H9 (cell line): ENCODE measurements around the gene FAM13C. TPM values are rescaled to one million over a fixed set of nuclear protein-coding genes. Genes with fewer than 3 reads are reported as not detected.

Experiments
- DNase-seq: peaks from one replicate; pipeline ENCODE4 v3.0.0-alpha.2; 2017
- H2AFZ ChIP-seq: one replicate; pipeline ENCODE4 v1.6.1; 2013; ENCODE audit warnings: mild to moderate bottlenecking, low read length, control low read depth, moderate library complexity
- H2AK5ac ChIP-seq: 2 replicates; pipeline ENCODE4 v1.6.1; 2013; ENCODE audit warnings: low read length, control low read depth, mixed read lengths; ENCODE audit not compliant: insufficient read length
- H2BK120ac ChIP-seq: one replicate; pipeline ENCODE4 v1.6.1; 2013; ENCODE audit warnings: low read depth, mild to moderate bottlenecking, low read length, control low read depth, inconsistent platforms; ENCODE audit not compliant: poor library complexity, severe bottlenecking
- H2BK12ac ChIP-seq: 2 replicates; pipeline ENCODE4 v1.6.1; 2013; ENCODE audit warnings: low read length, control low read depth, mixed read lengths, low read depth; ENCODE audit not compliant: insufficient read length
- H2BK15ac ChIP-seq: 2 replicates; pipeline ENCODE4 v1.6.1; 2013; ENCODE audit warnings: low read depth, low read length, control low read depth
- H2BK20ac ChIP-seq: one replicate; pipeline ENCODE4 v1.6.1; 2013; ENCODE audit warnings: low read depth, mild to moderate bottlenecking, low read length, control low read depth, inconsistent platforms; ENCODE audit not compliant: poor library complexity, severe bottlenecking
- H2BK5ac ChIP-seq: 2 replicates; pipeline ENCODE4 v1.6.1; 2013; ENCODE audit warnings: low read length, control low read depth, mixed read lengths; ENCODE audit not compliant: insufficient read length
- H3K14ac ChIP-seq: 2 replicates; pipeline ENCODE4 v1.6.1; 2013; ENCODE audit warnings: low read length, control low read depth; ENCODE audit not compliant: insufficient read depth
- H3K18ac ChIP-seq: 2 replicates; pipeline ENCODE4 v1.6.1; 2013; ENCODE audit warnings: low read depth, mild to moderate bottlenecking, mixed read lengths, low read length, control low read depth; ENCODE audit not compliant: insufficient read length
- H3K23ac ChIP-seq: 2 replicates; pipeline ENCODE4 v1.6.1; 2013; ENCODE audit warnings: low read length, control low read depth, mixed read lengths, low read depth; ENCODE audit not compliant: insufficient read length
- H3K23me2 ChIP-seq: 2 replicates; pipeline ENCODE4 v1.6.1; 2013; ENCODE audit warnings: low read depth, mild to moderate bottlenecking, mixed read lengths, low read length, control low read depth; ENCODE audit not compliant: insufficient read length, poor library complexity, severe bottlenecking
- H3K27ac ChIP-seq: 2 replicates; pipeline ENCODE4 v1.5.1; 2013; ENCODE audit warnings: low read length, control low read depth, mixed read lengths, low read depth; ENCODE audit not compliant: insufficient read length
- H3K27me3 ChIP-seq: 2 replicates; pipeline ENCODE4 v1.6.1; 2013; ENCODE audit warnings: low read length, control low read depth, inconsistent platforms; ENCODE audit not compliant: insufficient read depth
- H3K4ac ChIP-seq: 2 replicates; pipeline ENCODE4 v1.6.1; 2013; ENCODE audit warnings: low read depth, mild to moderate bottlenecking, control low read depth, inconsistent platforms, low read length, moderate library complexity
- H3K4me1 ChIP-seq: 2 replicates; pipeline ENCODE4 v1.6.1; 2013; ENCODE audit warnings: low read length, control low read depth, inconsistent platforms; ENCODE audit not compliant: insufficient read depth
- H3K4me2 ChIP-seq: 2 replicates; pipeline ENCODE4 v1.6.1; 2013; ENCODE audit warnings: low read length, control low read depth, mixed read lengths; ENCODE audit not compliant: insufficient read length, insufficient read depth
- H3K56ac ChIP-seq: 2 replicates; pipeline ENCODE4 v1.6.1; 2013; ENCODE audit warnings: low read depth, mild to moderate bottlenecking, mixed read lengths, low read length, control low read depth; ENCODE audit not compliant: insufficient read length
- H3K79me1 ChIP-seq: 2 replicates; pipeline ENCODE4 v1.6.1; 2013; ENCODE audit warnings: low read depth, mild to moderate bottlenecking, moderate library complexity, low read length, control low read depth, inconsistent platforms; ENCODE audit not compliant: insufficient read depth, poor library complexity, severe bottlenecking
- H3K79me2 ChIP-seq: 2 replicates; pipeline ENCODE4 v1.6.1; 2013; ENCODE audit warnings: low read length, control low read depth, inconsistent platforms; ENCODE audit not compliant: insufficient read depth
- H3K9ac ChIP-seq: 2 replicates; pipeline ENCODE4 v1.6.1; 2013; ENCODE audit warnings: low read length, control low read depth, mixed read lengths; ENCODE audit not compliant: insufficient read length; ENCODE audit errors: extremely low read depth
- H3K9me3 ChIP-seq: one replicate; pipeline ENCODE4 v1.6.1; 2013; ENCODE audit warnings: low read depth, low read length, inconsistent platforms; ENCODE audit not compliant: control insufficient read depth
- H3T11ph ChIP-seq: one replicate; pipeline ENCODE4 v1.6.1; 2013; ENCODE audit warnings: mild to moderate bottlenecking, low read length, control low read depth, inconsistent platforms
- H4K20me1 ChIP-seq: one replicate; pipeline ENCODE4 v1.6.1; 2013; ENCODE audit not compliant: control insufficient read depth, insufficient read length, insufficient read depth
- H4K5ac ChIP-seq: 2 replicates; pipeline ENCODE4 v1.6.1; 2013; ENCODE audit warnings: low read depth, mild to moderate bottlenecking, mixed read lengths, low read length, control low read depth; ENCODE audit not compliant: insufficient read length
- H4K8ac ChIP-seq: replicated peaks from 2 replicates; pipeline ENCODE4 v1.6.1; 2013; ENCODE audit warnings: low read length, control low read depth, mixed read lengths, low read depth; ENCODE audit not compliant: insufficient read length
- H4K91ac ChIP-seq: 2 replicates; pipeline ENCODE4 v1.6.1; 2013; ENCODE audit warnings: low read depth, mild to moderate bottlenecking, moderate library complexity, mixed read lengths, low read length, control low read depth; ENCODE audit not compliant: insufficient read length
- H3K27ac Mint-ChIP-seq, 3 experiments: 2 replicates in 2 of 3; 3 replicates in 1 of 3; pipeline ENCODE4 v1.8.0; 2020 to 2021; ENCODE audit warnings: mixed read lengths in 3 of 3, mild to moderate bottlenecking in 1 of 3, moderate library complexity in 1 of 3
- H3K27me3 Mint-ChIP-seq: 2 replicates; pipeline ENCODE4 v1.8.0; 2021; ENCODE audit warnings: low read depth, mild to moderate bottlenecking, moderate library complexity, mixed read lengths
- H3K36me3 Mint-ChIP-seq, 3 experiments: 2 replicates in 2 of 3; 3 replicates in 1 of 3; pipeline ENCODE4 v1.8.0; 2020 to 2021; ENCODE audit warnings: low read depth in 3 of 3, mixed read lengths in 3 of 3; ENCODE audit not compliant: insufficient read depth in 1 of 3
- H3K4me1 Mint-ChIP-seq, 2 experiments: 2 replicates each; pipeline ENCODE4 v1.8.0; 2020; ENCODE audit warnings: mixed read lengths in 2 of 2
- H3K4me3 Mint-ChIP-seq, 2 experiments: 2 replicates in 1 of 2; 3 replicates in 1 of 2; pipeline ENCODE4 v1.8.0; 2020 to 2021; ENCODE audit warnings: mild to moderate bottlenecking in 2 of 2, mixed read lengths in 2 of 2, moderate library complexity in 1 of 2
- H3K9me3 Mint-ChIP-seq, 2 experiments: 2 replicates in 1 of 2; 3 replicates in 1 of 2; pipeline ENCODE4 v1.8.0; 2020; ENCODE audit warnings: mild to moderate bottlenecking in 2 of 2, mixed read lengths in 2 of 2, moderate library complexity in 1 of 2
- CTCF ChIP-seq: fragments of 200-600 bp; sonication (generic); conservative IDR thresholded peaks from 3 replicates; pipeline ENCODE4 v1.8.0; 2021; ENCODE audit warnings: antibody characterized with exemption, mild to moderate bottlenecking
- total RNA-seq: library from RNA; stranded (reverse); gene quantifications from 2 replicates; pipeline ENCODE4 v1.2.1, GENCODE V29; 2021

FAM13C gene
- total RNA-seq, 1 experiment from 2014 or later: 0.31 TPM

- H3K4me2 ChIP-seq: no peak overlapping the region
- no peak overlapping the region for H2BK5ac ChIP-seq
- peaks cover 10% of the 10 kb centered on the region for H3K23me2 ChIP-seq
- H3K9ac ChIP-seq: no peak overlapping the region
- no peak overlapping the region for H2AFZ ChIP-seq
- no peak overlapping the region for H4K8ac ChIP-seq
- H2BK120ac ChIP-seq: no peak overlapping the region
- H3K79me2 ChIP-seq: no peaks in the 10 kb centered on the region
- no peaks in the 10 kb centered on the region for H3K79me1 ChIP-seq
- DNase-seq: no peak
- H3T11ph ChIP-seq: no peak overlapping the region
- H2AK5ac ChIP-seq: no peak overlapping the region
- Mint-ChIP-seq H3K27me3 (peaks cover 45% of the 10 kb centered on the region), H3K9me3 (no peaks in the 10 kb centered on the region; a peak in 1 of 5 replicates), H3K27ac (no peak overlapping the region), H3K4me3 (no peak overlapping the region), H3K4me1 (peaks cover 12 to 14% of the 10 kb centered on the region in 2 experiments), H3K36me3 (no peaks in the 10 kb centered on the region)
- H3K18ac ChIP-seq: no peak overlapping the region
- no peak overlapping the region for H4K91ac ChIP-seq
- H2BK20ac ChIP-seq: no peak overlapping the region
- no peak overlapping the region for H2BK12ac ChIP-seq
- H4K5ac ChIP-seq: no peak overlapping the region
- no peak overlapping the region for H3K14ac ChIP-seq
- no peak overlapping the region for H3K4ac ChIP-seq
- no peaks in the 10 kb centered on the region for H4K20me1 ChIP-seq
- TF ChIP-seq CTCF: no peak
- no peak overlapping the region for H2BK15ac ChIP-seq
- H3K4me1 ChIP-seq: no peaks in the 10 kb centered on the region
- no peaks in the 10 kb centered on the region for H3K9me3 ChIP-seq
- H3K56ac ChIP-seq: no peak overlapping the region
- no peak overlapping the region for H3K23ac ChIP-seq
- H3K27ac ChIP-seq: no peak overlapping the region
- H3K27me3 ChIP-seq: peaks cover 2% of the 10 kb centered on the region; the same call in 1 of the 2 replicates
Measured at GRCh38 chr10:59358576-59358975, 3.8 kb downstream of the FAM13C start.
